Right lobe of liver (tissue), 6 donors: ENCODE data around the gene PCNX2. TPM values are rescaled to one million over a fixed set of nuclear protein-coding genes. Genes with fewer than 3 reads are reported as not detected.

Source experiments
- ATAC-seq, 4 donors: fragments of 200-7000 bp; cut with Tn5 transposase; one replicate each; pipeline ENCODE4 v1.9.1; 2020; ENCODE audit warnings: mild to moderate bottlenecking in 4 of 4, moderate library complexity in 4 of 4
- DNase-seq, 3 donors: peaks; one replicate each; pipeline ENCODE4 v3.0.0-alpha.2; 2020
- H3K27ac ChIP-seq, 3 donors: fragments of 200-600 bp; one replicate each; pipeline ENCODE4 v1.8.0; 2022
- H3K27me3 ChIP-seq, 2 donors: fragments of 200-600 bp; one replicate each; pipeline ENCODE4 v1.8.0; 2022
- H3K36me3 ChIP-seq, 4 donors: fragments of 200-600 bp; sonication (generic) in 1 of 4; one replicate each; pipeline versions ENCODE4 v1.5.1 to v1.8.0; 2017 to 2022; ENCODE audit warnings: control low read depth in 1 of 4
- H3K4me1 ChIP-seq, 4 donors: fragments of 200-600 bp; sonication (generic) in 1 of 4; one replicate each; pipeline versions ENCODE4 v1.5.1 to v1.8.0; 2017 to 2022; ENCODE audit warnings: control low read depth in 1 of 4
- H3K4me3 ChIP-seq, 3 donors: fragments of 200-600 bp; one replicate each; pipeline ENCODE4 v1.8.0; 2022
- H3K9me3 ChIP-seq, 4 donors: fragments of 200-600 bp; sonication (generic) in 1 of 4; one replicate each; pipeline versions ENCODE4 v1.5.1 to v1.8.0; 2017 to 2022; ENCODE audit warnings: control low read depth in 1 of 4
- CTCF ChIP-seq, 4 donors: fragments of 200-600 bp in 3 of 4; fragments of 450-650 bp in 1 of 4; IDR thresholded peaks; one replicate each; pipeline versions ENCODE4 v1.5.1 to v1.8.0; 2016 to 2022; ENCODE audit warnings: antibody characterized with exemption in 4 of 4, mild to moderate bottlenecking in 2 of 4
- POLR2A ChIP-seq: fragments of 450-650 bp; IDR thresholded peaks from one replicate; pipeline ENCODE4 v1.6.1; 2017; ENCODE audit warnings: antibody characterized with exemption, mild to moderate bottlenecking
- WGBS: methylation state at CpG from one replicate; pipeline ENCODE4 v1.1.6; 2018; ENCODE audit warnings: low coverage, low lambda C conversion rate; ENCODE audit not compliant: insufficient coverage; ENCODE audit errors: missing lambda C conversion rate; 5-methylcytosine and 5-hydroxymethylcytosine counted together
- intact Hi-C, 2 donors: fragments of 100-400 bp; cut with DNase I; formaldehyde crosslinking; loops; one replicate each; pipeline versions ENCODE4 v1.11.2 to v1.14.1; 2022
- total RNA-seq, 6 experiments: library from RNA; depleted of rRNA in 2 of 6; stranded (reverse); fragments of >200 nt in 2 of 6; fragmentation: NEBNext Ultra II Directional in 3 of 6; extraction: Animal tissue kit (Norgen Biotek cat#: 25700) in 3 of 6; gene quantifications; one replicate each; pipeline versions ENCODE4 v1.1.0 to v1.2.4, GENCODE V29; 2016 to 2023
- donor health status: DM: no; HTN: yes; CAD: no.
- donor health status: DM: no; HTN: no; CAD: no.
- donor health status: DM: no; HTN: no; CAD: no.
- donor health status: DM: no; HTN: yes; CAD: no.
- donor health status: DM: no; HTN: yes; CAD: no.

The PCNX2 gene
- total RNA-seq, 6 experiments from 2014 or later, result 0.35 to 3.4 (median 0.82) TPM

GRCh38 chr1:233057836-233058235, 237.7 kb downstream of the PCNX2 start:
- 54% methylated on average over 3 of the region's 3 CpGs for WGBS
- Histone ChIP-seq H3K27me3 (no peaks in the 10 kb centered on the region), H3K4me3 (no peak overlapping the region), H3K27ac (no peak overlapping the region), H3K4me1 (no peaks in the 10 kb centered on the region), H3K36me3 (no peaks in the 10 kb centered on the region), H3K9me3 (no peaks in the 10 kb centered on the region)
- intact Hi-C loops, result no loop called here
- no peak for ATAC-seq
- DNase-seq, result no peak
- no peak for TF ChIP-seq CTCF (IDR thresholded peaks at IDR 0.05)
- no peak for TF ChIP-seq POLR2A

- DNase-seq (no peak), ATAC-seq (no peak)
- TF ChIP-seq CTCF (IDR thresholded peaks at IDR 0.05), result no peak
- no peak for TF ChIP-seq POLR2A
- no peaks in the 10 kb centered on the region for H3K36me3 ChIP-seq
- no peaks in the 10 kb centered on the region for H3K27me3 ChIP-seq
- intact Hi-C loops, result no loop called here
- no peak overlapping the region for H3K27ac ChIP-seq
- no peak overlapping the region for H3K4me3 ChIP-seq
- H3K4me1 ChIP-seq, result no peaks in the 10 kb centered on the region
- 52% methylated on average over 5 of the region's 5 CpGs for WGBS
- H3K9me3 ChIP-seq, result no peaks in the 10 kb centered on the region
Observed at GRCh38 chr1:233055879-233056641, 239.5 kb downstream of the PCNX2 start.

- H3K4me1 ChIP-seq, result no peaks in the 10 kb centered on the region
- H3K9me3 ChIP-seq, result no peaks in the 10 kb centered on the region
- 70% methylated on average over 2 of the region's 2 CpGs for WGBS
- no peak for ATAC-seq
- TF ChIP-seq POLR2A (no peak), CTCF (IDR thresholded peaks at IDR 0.05) (no peak)
- H3K27ac ChIP-seq, result no peak overlapping the region
- intact Hi-C loops, result no loop called here
- no peak for DNase-seq
- H3K36me3 ChIP-seq, result no peaks in the 10 kb centered on the region
- no peaks in the 10 kb centered on the region for H3K27me3 ChIP-seq
- no peak overlapping the region for H3K4me3 ChIP-seq
Observed at GRCh38 chr1:233045588-233045987, 249.9 kb downstream of the PCNX2 start.

GRCh38 chr1:233042834-233043233, 252.7 kb downstream of the PCNX2 start:
- intact Hi-C loops, result no loop called here
- Histone ChIP-seq H3K4me1 (no peaks in the 10 kb centered on the region), H3K27ac (no peak overlapping the region), H3K27me3 (no peaks in the 10 kb centered on the region), H3K9me3 (no peaks in the 10 kb centered on the region), H3K36me3 (no peaks in the 10 kb centered on the region), H3K4me3 (no peak overlapping the region)
- DNase-seq (no peak), ATAC-seq (no peak)
- TF ChIP-seq POLR2A, result no peak
- TF ChIP-seq CTCF (IDR thresholded peaks at IDR 0.05), result no peak
- 48% methylated on average over 3 of the region's 3 CpGs for WGBS
